H1 (cell line): ENCODE measurements around the gene ZBTB20. TPM values are rescaled to one million over a fixed set of nuclear protein-coding genes. Genes with fewer than 3 reads are reported as not detected.

ENCODE experiments used
- CTCF ChIA-PET: fragments of 300-600 bp; sonication (Branson Sonifier 250); formaldehyde crosslinking; loops from one replicate; lab custom pipeline; 2021; ENCODE audit not compliant: partially characterized antibody; lab: Charles Lee
- POLR2A ChIA-PET: fragments of 300-600 bp; sonication (Branson Sonifier 250); formaldehyde crosslinking; loops from one replicate; lab custom pipeline; 2021; ENCODE audit warnings: inconsistent platforms; ENCODE audit not compliant: partially characterized antibody; lab: Charles Lee
- DNase-seq, 2 experiments: peaks; one replicate each; pipeline versions ENCODE4 v3.0.0 to v3.0.0-alpha.2; 2010 to 2022; ENCODE audit warnings: low spot score in 2 of 2, low read depth in 1 of 2, mixed read lengths in 1 of 2
- FAIRE-seq: peaks from 2 replicates; lab custom pipeline; 2011; peaks lifted over from hg19 to GRCh38; lab: Jason Lieb, UNC
- H2AFZ ChIP-seq: 2 replicates; pipeline ENCODE4 v1.8.1; 2012; ENCODE audit warnings: low read length, inconsistent platforms
- H2AK5ac ChIP-seq: 2 replicates; pipeline ENCODE4 v1.6.1; 2013; ENCODE audit warnings: low read depth, low read length
- H2BK120ac ChIP-seq: replicated peaks from 2 replicates; pipeline ENCODE3; 2013; ENCODE audit warnings: low read depth, low read length, inconsistent platforms
- H2BK12ac ChIP-seq: 2 replicates; pipeline ENCODE4 v1.6.1; 2013; ENCODE audit warnings: low read depth, low read length
- H2BK15ac ChIP-seq: 2 replicates; pipeline ENCODE4 v1.6.1; 2013; ENCODE audit warnings: low read length
- H2BK20ac ChIP-seq: 2 replicates; pipeline ENCODE4 v1.6.1; 2013; ENCODE audit warnings: low read length
- H2BK5ac ChIP-seq: 2 replicates; pipeline ENCODE4 v1.6.1; 2013; ENCODE audit warnings: low read depth, low read length
- H3K14ac ChIP-seq: 2 replicates; pipeline ENCODE4 v1.6.1; 2013; ENCODE audit warnings: inconsistent platforms; ENCODE audit not compliant: insufficient read length
- H3K18ac ChIP-seq: 2 replicates; pipeline ENCODE4 v1.6.1; 2013; ENCODE audit warnings: low read length; ENCODE audit errors: extremely low read depth
- H3K23ac ChIP-seq: 2 replicates; pipeline ENCODE4 v1.6.1; 2013; ENCODE audit warnings: inconsistent platforms; ENCODE audit not compliant: insufficient read length
- H3K23me2 ChIP-seq: 2 replicates; pipeline ENCODE4 v1.6.1; 2013; ENCODE audit warnings: low read depth, low read length
- H3K27ac ChIP-seq: 2 replicates; pipeline ENCODE4 v1.6.1; 2011; ENCODE audit warnings: low read depth, low read length, inconsistent platforms
- H3K27me3 ChIP-seq, 4 experiments: replicated peaks in 1 of 4; 1 replicate in 1 of 4; 2 replicates in 3 of 4; pipeline versions ENCODE4 v1.6.1 to v1.8.1; 2011 to 2013; ENCODE audit warnings: low read length in 3 of 4, mild to moderate bottlenecking in 3 of 4, inconsistent platforms in 2 of 4, mixed read lengths in 2 of 4, moderate library complexity in 1 of 4; ENCODE audit not compliant: control insufficient read depth in 3 of 4, insufficient read depth in 3 of 4; ENCODE audit errors: extremely low read depth in 1 of 4
- H3K36me3 ChIP-seq, 4 experiments: 2 replicates each; pipeline versions ENCODE4 v1.6.1 to v1.8.1; 2011 to 2013; ENCODE audit warnings: mild to moderate bottlenecking in 4 of 4, low read length in 3 of 4, moderate library complexity in 2 of 4, control low read depth in 1 of 4, inconsistent platforms in 1 of 4; ENCODE audit not compliant: insufficient read depth in 4 of 4, control insufficient read depth in 2 of 4
- H3K4ac ChIP-seq: replicated peaks from 2 replicates; pipeline ENCODE3; 2013; ENCODE audit warnings: low read length, low read depth, mixed read lengths, inconsistent platforms; ENCODE audit not compliant: insufficient read length
- H3K4me1 ChIP-seq, 4 experiments: replicated peaks in 1 of 4; 1 replicate in 1 of 4; 2 replicates in 3 of 4; pipeline versions ENCODE4 v1.6.1 to v1.8.1; 2011 to 2013; ENCODE audit warnings: low read length in 3 of 4, inconsistent platforms in 2 of 4, mixed read lengths in 1 of 4; ENCODE audit not compliant: insufficient read depth in 4 of 4, control insufficient read depth in 3 of 4
- H3K4me2 ChIP-seq, 2 experiments: 2 replicates each; pipeline versions ENCODE4 v1.6.1 to v1.8.1; 2011 to 2013; ENCODE audit warnings: low read depth in 2 of 2, low read length in 2 of 2, control low read depth in 1 of 2, inconsistent platforms in 1 of 2, mild to moderate bottlenecking in 1 of 2; ENCODE audit not compliant: insufficient read depth in 1 of 2
- H3K4me3 ChIP-seq, 4 experiments: fragments of 200-600, 300-600 bp in 1 of 4; sonication (generic), shearing (Covaris generic), sonication (Bioruptor Twin) in 1 of 4; 2 replicates each; pipeline versions ENCODE4 v1.5.1 to v1.8.1; 2011 to 2016; ENCODE audit warnings: low read length in 4 of 4, low read depth in 3 of 4, control low read depth in 2 of 4, inconsistent platforms in 2 of 4, mild to moderate bottlenecking in 2 of 4, mixed read lengths in 1 of 4, moderate library complexity in 1 of 4; ENCODE audit not compliant: insufficient read depth in 2 of 4; ENCODE audit errors: extremely low read depth in 1 of 4
- H3K56ac ChIP-seq: replicated peaks from 2 replicates; pipeline ENCODE3; 2013; ENCODE audit warnings: low read depth, mild to moderate bottlenecking, mixed read lengths, low read length, inconsistent platforms; ENCODE audit not compliant: insufficient read length
- H3K79me1 ChIP-seq: 2 replicates; pipeline ENCODE4 v1.6.1; 2013; ENCODE audit warnings: low read depth, low read length, control low read depth
- H3K79me2 ChIP-seq, 2 experiments: 2 replicates each; pipeline versions ENCODE4 v1.6.1 to v1.8.1; 2012 to 2013; ENCODE audit warnings: low read length in 2 of 2, mild to moderate bottlenecking in 2 of 2, inconsistent platforms in 1 of 2; ENCODE audit not compliant: insufficient read depth in 2 of 2, control insufficient read depth in 1 of 2
- H3K9ac ChIP-seq, 4 experiments: replicated peaks in 1 of 4; 1 replicate in 1 of 4; 2 replicates in 3 of 4; pipeline versions ENCODE4 v1.6.1 to v1.8.1; 2011 to 2013; ENCODE audit warnings: low read depth in 3 of 4, low read length in 3 of 4, control low read depth in 2 of 4, mild to moderate bottlenecking in 2 of 4, moderate library complexity in 2 of 4, inconsistent platforms in 1 of 4; ENCODE audit errors: extremely low read depth in 1 of 4
- H3K9me3 ChIP-seq, 2 experiments: 2 replicates each; pipeline versions ENCODE4 v1.6.1 to v1.8.1; 2012 to 2013; ENCODE audit warnings: mild to moderate bottlenecking in 2 of 2, moderate library complexity in 2 of 2, control low read depth in 1 of 2, inconsistent platforms in 1 of 2, low read depth in 1 of 2, low read length in 1 of 2, mixed read lengths in 1 of 2; ENCODE audit not compliant: insufficient read depth in 2 of 2
- H4K20me1 ChIP-seq, 2 experiments: replicated peaks in 1 of 2; 2 replicates each; pipeline versions ENCODE3 to v1.8.1; 2011 to 2013; ENCODE audit warnings: inconsistent platforms in 2 of 2, low read length in 2 of 2, mild to moderate bottlenecking in 1 of 2; ENCODE audit not compliant: insufficient read depth in 2 of 2, control insufficient read depth in 1 of 2
- H4K5ac ChIP-seq: 2 replicates; pipeline ENCODE4 v1.6.1; 2013; ENCODE audit warnings: low read length, low read depth, mixed read lengths, inconsistent platforms; ENCODE audit not compliant: insufficient read length
- H4K8ac ChIP-seq: 2 replicates; pipeline ENCODE4 v1.8.0; 2013; ENCODE audit warnings: mild to moderate bottlenecking, moderate library complexity, low read length, inconsistent platforms; ENCODE audit not compliant: insufficient read depth; ENCODE audit errors: extremely low read depth
- H4K91ac ChIP-seq: replicated peaks from 2 replicates; pipeline ENCODE3; 2013; ENCODE audit warnings: low read length, mixed read lengths, inconsistent platforms; ENCODE audit not compliant: insufficient read length
- BRCA1 ChIP-seq: IDR thresholded peaks from 2 replicates; pipeline ENCODE4 v1.6.1; 2012; ENCODE audit warnings: low read depth, low read length, improper control_type of control experiment
- GTF2F1 ChIP-seq: IDR thresholded peaks from 2 replicates; pipeline ENCODE4 v1.6.1; 2012; ENCODE audit warnings: low read depth, low read length, improper control_type of control experiment, borderline replicate concordance
- KDM1A ChIP-seq: fragments of 200-600, 300-600 bp; sonication (generic); IDR thresholded peaks from 2 replicates; pipeline ENCODE4 v1.7.1; 2016; ENCODE audit warnings: mild to moderate bottlenecking, low read length, borderline replicate concordance
- KDM4A ChIP-seq: IDR thresholded peaks from one replicate; pipeline ENCODE4 v1.7.1; 2012; ENCODE audit warnings: low read depth, mild to moderate bottlenecking, moderate library complexity, low read length, inconsistent platforms; ENCODE audit not compliant: severe bottlenecking
- NANOG ChIP-seq: IDR thresholded peaks from 2 replicates; pipeline ENCODE4 v1.6.1; 2011; ENCODE audit warnings: low read length, low read depth, mild to moderate bottlenecking, inconsistent platforms; ENCODE audit not compliant: insufficient read depth, poor library complexity, severe bottlenecking
- PHF8 ChIP-seq: fragments of 200-600 bp; sonication (generic); conservative IDR thresholded peaks from 2 replicates; pipeline ENCODE4 v1.7.1; 2012; ENCODE audit warnings: low read depth, mild to moderate bottlenecking, inconsistent platforms, low read length, moderate library complexity
- POLR2AphosphoS5 ChIP-seq: IDR thresholded peaks from 2 replicates; pipeline ENCODE4 v1.6.1; 2011; ENCODE audit warnings: low read depth, low read length
- RAD21 ChIP-seq, 2 experiments: IDR thresholded peaks in 1 of 2; conservative IDR thresholded peaks in 1 of 2; 2 replicates each; pipeline ENCODE4 v1.6.1; 2011; ENCODE audit warnings: low read depth in 2 of 2, low read length in 2 of 2, improper control_type of control experiment in 1 of 2, inconsistent platforms in 1 of 2, mild to moderate bottlenecking in 1 of 2, moderate library complexity in 1 of 2
- RBBP5 ChIP-seq: IDR thresholded peaks from 2 replicates; pipeline ENCODE4 v1.7.1; 2012; ENCODE audit warnings: low read depth, mild to moderate bottlenecking, inconsistent platforms, low read length, moderate library complexity, borderline replicate concordance
- SIN3A ChIP-seq, 2 experiments: IDR thresholded peaks in 1 of 2; conservative IDR thresholded peaks in 1 of 2; 2 replicates each; pipeline ENCODE4 v1.6.1; 2011 to 2012; ENCODE audit warnings: low read length in 2 of 2, improper control_type of control experiment in 1 of 2, low read depth in 1 of 2, mild to moderate bottlenecking in 1 of 2
- SP1 ChIP-seq: IDR thresholded peaks from 2 replicates; pipeline ENCODE4 v1.6.1; 2011; ENCODE audit warnings: low read depth, low read length
- SRF ChIP-seq: IDR thresholded peaks from 2 replicates; pipeline ENCODE4 v1.6.1; 2011; ENCODE audit warnings: mild to moderate bottlenecking, low read depth, low read length, moderate library complexity
- TAF1 ChIP-seq: IDR thresholded peaks from 2 replicates; pipeline ENCODE4 v1.6.1; 2011; ENCODE audit warnings: mild to moderate bottlenecking, low read depth, low read length
- TBP ChIP-seq: IDR thresholded peaks from 2 replicates; pipeline ENCODE4 v1.6.1; 2011; ENCODE audit warnings: low read depth, low read length, improper control_type of control experiment
- WGBS, 2 experiments: shearing (Covaris generic) in 1 of 2; methylation state at CpG; one replicate each; pipeline versions ENCODE4 v1.1.6 to v1.1.7; 2013 to 2015; ENCODE audit warnings: low lambda C conversion rate in 2 of 2, mixed read lengths in 2 of 2, inconsistent platforms in 1 of 2, low coverage in 1 of 2, missing lambda C conversion rate in 1 of 2; ENCODE audit not compliant: insufficient replicate concordance in 2 of 2, insufficient coverage in 1 of 2, insufficient read length in 1 of 2; ENCODE audit errors: extremely low coverage in 1 of 2, missing lambda C conversion rate in 1 of 2; 5-methylcytosine and 5-hydroxymethylcytosine counted together
- polyA plus RNA-seq, 7 experiments: library from polyadenylated mRNA; depleted of rRNA in 3 of 7; stranded (reverse) in 5 of 7; unstranded in 2 of 7; fragments of >200 nt in 5 of 7; fragments of 200-250 nt in 2 of 7; gene quantifications; 1 replicate in 5 of 7; 2 replicates in 1 of 7; 4 replicates in 1 of 7; pipeline versions ENCODE4 v1.2.1 to v1.2.3, GENCODE V29; 2011 to 2013; ENCODE audit warnings: missing spikeins in 2 of 7, mixed read lengths in 2 of 7
- total RNA-seq: library from RNA; stranded (reverse); fragmentation: NEBNext Ultra II Directional; extraction: Animal tissue kit (Norgen Biotek cat#: 25700); gene quantifications from 2 replicates; pipeline ENCODE4 v1.2.1, GENCODE V29; 2021

The ZBTB20 gene
- total and polyA plus RNA-seq, 2 of the 8 experiments (the other 6 are each of a cell fraction or from before 2014, with no cell fraction given): 0.35 to 1.3 TPM

GRCh38 chr3:114439284-114439683 lies 707.8 kb downstream of the ZBTB20 start:
- Histone ChIP-seq H3K9me3 (no peaks in the 10 kb centered on the region), H2AFZ (no peak overlapping the region), H3K4ac (no peak overlapping the region), H3K4me3 (no peak overlapping the region), H3K56ac (no peak overlapping the region), H4K91ac (no peak overlapping the region), H3K27ac (no peak overlapping the region), H3K9ac (no peak overlapping the region), H2BK5ac (no peak overlapping the region), H4K8ac (no peak overlapping the region), H3K36me3 (no peaks in the 10 kb centered on the region), H3K18ac (no peak overlapping the region), H2BK12ac (no peak overlapping the region), H2BK15ac (no peak overlapping the region), H3K4me1 (no peaks in the 10 kb centered on the region), H2BK120ac (no peak overlapping the region), H3K27me3 (no peaks in the 10 kb centered on the region), H3K4me2 (no peak overlapping the region), H4K5ac (no peak overlapping the region), H3K23me2 (no peaks in the 10 kb centered on the region; the same call in 1 of the 2 replicates), H3K14ac (no peak overlapping the region), H3K79me2 (no peaks in the 10 kb centered on the region), H3K23ac (no peak overlapping the region), H4K20me1 (no peaks in the 10 kb centered on the region), H3K79me1 (no peaks in the 10 kb centered on the region), H2BK20ac (no peak overlapping the region), H2AK5ac (no peak overlapping the region)
- FAIRE-seq: no peak
- POLR2A ChIA-PET: no interaction called here
- CTCF ChIA-PET: interaction anchor here (0.8 to 1.8 kb wide), 6 partner anchors 8 to 55 kb away, joined by 3 to 8 read pairs (median 4); no protein-coding TSS in a partner anchor
- WGBS, 2 experiments: 81% methylated on average over 1 of the region's 1 CpG; no CpG with 5 or more reads in 1 of the 2 experiments
- no peak for DNase-seq
- TF ChIP-seq TAF1 (no peak), RAD21 (IDR thresholded peaks at IDR 0.05 in 1 of 2, conservative IDR thresholded peaks at IDR 0.05 in 1 of 2; ENCODE audit: low read depth in 2 of 2, low read length in 2 of 2) (no peak), GTF2F1 (no peak), SP1 (no peak), PHF8 (no peak), KDM4A (no peak), BRCA1 (no peak), RBBP5 (no peak), KDM1A (no peak), NANOG (no peak), SIN3A (conservative IDR thresholded peaks at IDR 0.05 in 1 of 2, IDR thresholded peaks at IDR 0.05 in 1 of 2; ENCODE audit: low read depth in 1 of 2, low read length in 2 of 2) (no peak), POLR2AphosphoS5 (no peak), SRF (no peak), TBP (no peak)
